Left hindlimb (tissue), 1 donor: ENCODE measurements around the gene LGALS1.

ENCODE experiments used
- DNase-seq: peaks from one replicate; pipeline ENCODE4 v3.0.0-alpha.2; 2018

Gene LGALS1

DNA sequence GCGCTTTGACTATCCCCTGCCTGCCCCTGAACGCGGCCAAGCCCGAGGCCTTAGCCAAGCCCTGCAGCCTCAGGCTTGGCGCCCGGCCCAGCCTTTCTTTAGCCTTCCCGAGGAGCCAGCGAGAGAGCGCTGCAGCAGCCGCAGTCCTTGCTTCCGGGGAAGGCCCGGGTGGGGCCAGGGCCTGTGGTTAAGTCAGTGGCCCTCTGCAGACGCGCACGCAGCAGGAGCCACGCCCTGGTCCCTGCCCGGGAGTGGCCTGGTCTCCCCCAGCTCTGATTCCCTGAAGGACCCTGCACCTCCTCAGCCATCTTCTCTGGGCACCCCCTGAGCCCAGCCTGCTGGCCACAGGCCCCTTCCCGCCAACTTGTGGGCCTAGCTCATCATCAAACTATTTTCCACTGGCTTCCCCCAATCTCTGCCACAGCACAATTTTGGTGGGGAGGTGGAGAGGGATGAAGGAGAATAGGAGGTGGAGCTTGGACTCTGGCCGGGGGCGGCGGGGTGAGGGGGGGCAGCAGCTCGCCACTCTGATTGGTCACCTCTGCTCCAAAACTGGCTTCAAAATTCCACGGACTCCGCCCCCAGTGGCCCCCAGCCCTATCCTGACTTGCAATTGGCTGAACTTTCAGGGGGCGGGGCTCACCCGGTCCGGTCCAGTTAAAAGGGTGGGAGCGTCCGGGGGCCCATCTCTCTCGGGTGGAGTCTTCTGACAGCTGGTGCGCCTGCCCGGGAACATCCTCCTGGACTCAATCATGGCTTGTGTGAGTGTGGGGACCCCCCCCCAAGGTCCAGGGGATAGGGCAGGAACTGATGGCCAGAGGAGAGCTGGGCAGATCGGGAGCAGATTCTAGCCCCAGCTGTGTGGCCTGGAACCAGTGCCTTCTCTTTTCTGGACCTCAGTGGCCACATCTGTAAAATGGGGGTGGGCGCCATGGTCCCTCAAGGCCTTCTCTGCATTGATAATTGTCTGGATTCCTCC lies at the start of gene LGALS1:
TSS of gene LGALS1 (plus strand) at position 686 of the 979 bp plus-strand sequence. CDS start at position 753, 67 bp downstream.
- peak; percentile 99 for DNase-seq

DNA sequence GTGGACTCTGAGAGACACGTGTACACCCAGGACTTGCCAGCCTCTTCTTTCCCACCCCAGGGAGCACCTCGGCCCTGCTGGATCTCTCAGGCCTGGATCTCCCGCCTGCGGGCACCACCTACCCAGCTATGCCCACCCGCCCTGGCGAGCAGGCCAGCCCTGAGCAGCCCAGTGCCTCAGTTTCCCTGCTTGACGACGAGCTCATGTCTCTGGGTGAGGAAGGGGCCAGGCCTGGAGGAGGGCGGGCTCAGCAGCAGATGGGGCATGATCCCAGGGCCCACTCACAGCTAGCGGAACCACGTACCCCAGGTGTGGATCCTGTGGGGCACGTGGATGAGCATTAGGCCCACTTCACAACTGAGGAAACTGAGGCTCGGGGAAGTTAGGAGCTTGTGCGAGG lies 49.7 kb upstream of the LGALS1 start:
- no peak for DNase-seq

DNA sequence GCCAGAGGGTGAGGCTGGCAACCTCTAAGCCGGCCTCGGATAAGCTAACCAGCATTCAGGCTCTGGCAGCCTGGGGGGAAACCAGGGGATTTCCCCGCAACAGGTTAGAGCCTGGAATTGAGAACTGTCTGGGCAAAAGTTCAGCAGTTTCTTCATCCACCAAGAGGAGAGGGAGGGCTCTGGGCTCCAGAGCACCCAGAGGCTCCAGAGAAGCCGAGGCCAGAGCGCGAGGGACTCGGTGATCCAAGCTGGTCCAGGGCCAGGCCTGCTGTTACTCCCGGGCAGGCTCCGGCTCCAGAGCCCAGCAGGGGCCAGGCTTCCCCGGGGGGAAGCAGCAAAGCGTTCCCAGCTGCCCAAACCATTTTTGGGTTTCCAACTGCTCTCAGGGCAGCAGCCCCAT lies 49.3 kb upstream of the LGALS1 start:
- DNase-seq = peak; percentile 43

DNA sequence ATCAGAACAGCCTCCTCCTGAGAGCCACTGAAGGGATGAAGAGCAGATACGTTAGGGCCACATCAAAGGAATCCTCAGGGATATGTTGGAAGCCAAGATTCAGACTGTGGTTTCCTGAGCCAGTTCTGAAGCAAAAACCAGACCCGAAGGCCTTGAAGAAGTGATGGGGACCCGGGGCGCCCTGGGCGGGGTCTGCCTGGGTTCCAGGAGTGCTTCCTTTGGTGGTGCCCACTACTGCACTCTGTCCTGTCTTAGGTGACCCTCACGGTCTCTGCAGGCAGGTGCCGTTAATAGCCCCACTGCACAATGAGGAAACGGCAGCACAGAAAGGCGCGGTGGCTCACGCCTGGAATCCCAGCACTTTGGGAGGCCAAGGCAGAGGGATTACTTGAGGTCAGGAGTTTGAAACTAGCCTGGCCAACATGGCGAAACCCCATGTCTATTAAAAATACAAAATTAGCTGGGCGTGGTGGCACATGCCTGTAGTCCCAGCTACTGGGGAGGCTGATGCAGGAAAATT lies 48.8 kb upstream of the LGALS1 start:
- no peak for DNase-seq

DNA sequence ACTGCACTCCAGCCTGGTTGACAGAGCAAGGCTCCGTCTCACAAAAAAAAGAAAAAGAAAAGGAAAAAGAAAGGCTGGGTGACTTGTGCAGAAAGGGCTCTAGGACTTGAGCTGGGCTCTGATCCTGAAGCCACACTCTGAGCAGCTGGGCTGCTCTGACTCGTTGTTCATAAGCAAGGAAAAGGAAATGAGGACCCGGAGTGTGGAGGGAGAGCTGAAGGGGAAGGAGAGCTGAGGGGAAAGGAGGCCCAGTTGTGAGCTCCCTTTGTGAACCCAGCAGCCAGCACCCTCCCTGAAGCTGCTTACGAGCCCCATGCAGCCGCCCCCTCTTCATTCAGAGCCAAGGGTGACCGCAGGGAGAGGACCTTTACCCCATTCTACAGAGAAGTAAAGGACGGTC lies 48.3 kb upstream of the LGALS1 start:
- no peak for DNase-seq

DNA sequence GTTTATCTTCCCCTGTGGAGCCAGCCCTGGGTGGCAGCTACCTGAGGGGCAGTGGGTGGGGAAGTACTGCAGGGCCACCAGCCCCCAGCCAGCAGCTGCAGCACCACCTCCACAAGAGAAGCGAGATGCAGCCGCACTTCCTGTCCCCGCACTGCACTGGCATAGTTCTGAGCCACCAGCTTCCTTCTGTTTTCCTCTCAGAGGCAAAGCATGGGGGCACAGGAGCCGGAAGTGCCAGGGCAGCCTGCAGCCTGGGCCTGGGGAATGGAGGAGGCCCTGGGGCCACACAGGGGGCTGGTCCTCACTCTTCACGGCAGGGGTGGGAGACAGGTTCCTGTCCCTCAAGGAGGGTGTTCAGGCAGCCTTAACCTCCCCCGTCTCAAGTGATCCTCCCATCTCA lies 47.9 kb upstream of the LGALS1 start:
- DNase-seq = no peak

DNA sequence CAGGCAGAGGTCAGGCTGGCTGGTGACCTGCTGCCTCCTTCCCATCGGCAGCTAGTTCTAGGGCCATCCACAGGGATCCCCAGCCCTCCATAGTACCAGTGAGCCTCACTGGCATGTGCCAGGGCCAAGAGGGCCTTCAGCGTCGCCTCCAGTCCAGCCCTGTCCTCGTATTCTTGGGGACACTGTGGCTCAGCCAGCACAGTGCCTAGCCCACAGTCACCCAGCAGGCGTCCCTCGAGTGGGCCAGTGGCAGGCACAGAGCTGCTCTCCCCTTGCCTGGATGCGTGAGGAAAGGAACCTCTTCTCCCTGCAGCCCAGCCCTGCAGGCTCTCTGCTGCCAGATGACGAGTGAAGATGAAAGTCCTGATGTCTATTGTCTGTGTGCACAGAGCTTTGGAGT lies 46.6 kb upstream of the LGALS1 start:
- DNase-seq = no peak

DNA sequence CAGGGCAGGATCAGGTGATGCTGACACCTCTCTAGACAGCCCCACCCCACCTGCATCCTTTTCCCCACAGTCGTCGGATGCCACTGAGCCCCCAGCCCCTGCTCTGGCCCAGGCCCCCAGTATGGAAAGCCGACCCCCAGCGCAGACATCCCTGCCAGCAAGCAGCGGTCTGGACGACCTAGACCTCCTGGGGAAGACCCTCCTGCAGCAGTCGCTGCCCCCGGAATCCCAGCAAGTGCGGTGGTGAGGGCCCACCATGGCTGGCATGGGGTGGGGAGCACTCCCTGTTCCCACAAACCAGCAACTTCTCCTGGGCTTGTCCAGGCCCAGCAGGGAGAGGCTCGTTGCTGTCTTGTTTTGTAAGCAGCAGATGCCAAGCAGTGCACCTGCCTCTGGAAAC lies 45.5 kb upstream of the LGALS1 start:
- DNase-seq = no peak

DNA sequence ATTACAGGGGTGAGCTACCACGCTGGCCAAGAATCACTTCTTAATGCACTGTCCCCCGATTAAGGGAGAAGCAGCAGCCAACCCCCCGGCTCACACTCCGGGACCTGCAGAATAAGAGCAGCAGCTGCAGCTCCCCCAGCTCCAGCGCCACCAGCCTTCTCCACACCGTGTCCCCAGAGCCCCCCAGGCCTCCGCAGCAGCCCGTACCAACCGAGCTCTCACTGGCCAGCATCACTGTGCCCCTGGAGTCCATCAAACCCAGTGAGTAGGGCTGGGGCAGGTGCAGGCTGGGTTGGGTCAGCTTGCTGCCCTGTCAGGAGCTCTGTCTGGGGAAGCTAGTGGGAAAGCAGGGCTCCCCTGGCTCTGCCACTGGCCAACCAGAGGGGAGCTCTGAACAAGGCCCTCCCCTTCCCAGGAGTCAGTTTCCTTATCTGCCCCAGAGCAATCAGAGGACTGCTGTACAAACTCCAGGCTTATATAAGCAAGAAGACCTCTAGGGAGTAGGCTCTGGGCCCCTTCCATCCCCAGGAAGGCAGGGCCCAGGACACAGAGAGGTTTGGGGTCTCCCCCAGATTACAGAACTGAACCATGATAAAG lies 44.5 kb upstream of the LGALS1 start:
- DNase-seq = no peak

DNA sequence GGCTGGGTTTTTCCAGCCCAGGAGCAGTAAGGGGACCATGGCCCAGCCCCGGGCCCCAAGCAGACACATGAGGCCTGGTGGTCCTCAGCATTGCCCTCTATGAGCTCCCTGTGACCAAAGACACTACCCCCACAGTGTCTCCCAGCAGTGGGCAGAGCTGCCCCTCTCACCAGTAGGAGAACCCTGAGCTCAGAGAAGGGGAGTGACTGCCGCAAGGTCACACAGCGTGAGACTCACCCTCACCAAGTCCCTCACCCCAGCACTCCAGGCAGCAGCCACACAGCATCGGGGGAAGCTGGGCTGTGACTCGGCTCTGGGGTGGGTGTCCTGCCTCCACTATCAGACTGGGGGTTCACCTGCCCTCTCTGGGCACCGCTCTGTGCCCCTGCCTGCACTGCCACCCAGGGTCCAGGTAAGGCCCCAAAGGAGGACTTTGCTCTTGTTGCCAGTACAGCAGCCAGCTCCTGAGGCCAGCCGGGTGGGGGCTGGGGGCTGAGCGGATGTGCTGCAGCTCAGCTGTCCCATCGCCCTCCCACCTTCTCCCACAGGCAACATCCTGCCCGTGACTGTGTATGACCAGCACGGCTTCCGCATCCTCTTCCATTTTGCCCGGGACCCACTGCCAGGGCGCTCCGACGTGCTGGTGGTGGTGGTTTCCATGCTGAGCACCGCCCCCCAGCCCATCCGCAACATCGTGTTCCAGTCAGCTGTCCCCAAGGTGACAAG lies 43.8 kb upstream of the LGALS1 start:
- peak; percentile 48 for DNase-seq

DNA sequence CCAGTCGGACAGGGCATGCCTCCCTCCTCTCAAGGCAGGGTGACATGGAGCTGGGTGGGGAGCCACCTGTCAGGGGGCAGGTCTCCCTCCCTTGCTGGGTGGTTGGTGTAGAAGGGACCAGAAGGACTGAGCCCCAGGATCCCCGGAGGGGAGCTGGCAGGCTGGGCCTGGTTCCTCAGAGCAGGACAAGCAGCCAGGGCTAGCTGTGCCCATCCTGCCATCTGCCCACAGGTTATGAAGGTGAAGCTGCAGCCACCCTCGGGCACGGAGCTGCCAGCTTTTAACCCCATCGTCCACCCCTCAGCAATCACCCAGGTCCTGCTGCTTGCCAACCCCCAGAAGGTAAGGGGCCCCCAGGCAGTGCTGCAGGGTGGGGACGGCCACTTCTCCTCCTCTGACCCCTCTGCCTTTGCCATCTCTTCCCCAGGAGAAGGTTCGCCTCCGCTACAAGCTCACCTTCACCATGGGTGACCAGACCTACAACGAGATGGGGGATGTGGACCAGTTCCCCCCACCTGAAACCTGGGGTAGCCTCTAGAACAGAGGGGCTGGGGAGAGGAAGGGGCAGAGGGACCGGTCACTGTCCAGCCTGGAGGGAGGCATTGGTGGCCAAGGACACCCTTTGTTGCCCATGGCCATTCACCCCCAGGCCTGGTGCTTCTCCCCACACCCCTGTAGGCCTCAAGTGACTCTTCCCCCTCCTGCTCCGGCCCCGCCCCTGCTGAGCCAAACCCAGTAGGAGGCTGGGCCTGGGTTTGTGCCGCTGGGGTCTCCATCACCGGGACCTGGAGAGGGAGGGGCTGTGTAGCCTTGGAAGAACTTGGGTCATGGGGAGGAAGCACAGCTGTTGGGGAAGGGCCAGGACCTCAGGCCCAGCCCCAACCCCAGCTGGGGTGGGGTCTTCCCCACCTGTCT lies 43.0 kb upstream of the LGALS1 start:
- DNase-seq = peak; percentile 42

DNA sequence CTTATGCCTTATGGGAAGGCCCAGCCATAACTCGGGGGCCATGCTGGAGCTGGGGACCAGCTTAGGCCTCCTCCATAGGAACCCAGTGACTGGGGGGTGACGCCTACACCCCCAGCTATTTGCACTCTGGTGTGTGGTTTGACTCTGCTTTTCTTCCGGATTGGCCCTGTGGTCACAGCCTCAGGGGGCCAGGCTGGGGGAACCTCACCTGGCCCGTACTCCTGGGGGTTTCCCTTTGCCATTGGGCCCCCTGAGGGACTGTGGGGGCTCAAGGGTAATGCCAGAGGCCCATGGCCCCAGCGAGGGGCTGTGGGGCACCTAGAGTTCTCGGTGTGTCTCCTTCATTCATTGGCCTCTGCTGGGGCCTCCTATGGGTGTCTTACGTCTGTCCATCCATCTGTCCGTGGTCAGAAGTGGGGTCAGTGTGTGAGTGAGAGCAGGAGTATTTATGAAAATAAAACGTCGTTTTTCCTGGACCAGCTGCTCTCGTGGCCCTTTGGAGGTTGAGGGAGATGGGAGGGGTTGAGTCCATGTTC lies 42.3 kb upstream of the LGALS1 start:
- DNase-seq = no peak

DNA sequence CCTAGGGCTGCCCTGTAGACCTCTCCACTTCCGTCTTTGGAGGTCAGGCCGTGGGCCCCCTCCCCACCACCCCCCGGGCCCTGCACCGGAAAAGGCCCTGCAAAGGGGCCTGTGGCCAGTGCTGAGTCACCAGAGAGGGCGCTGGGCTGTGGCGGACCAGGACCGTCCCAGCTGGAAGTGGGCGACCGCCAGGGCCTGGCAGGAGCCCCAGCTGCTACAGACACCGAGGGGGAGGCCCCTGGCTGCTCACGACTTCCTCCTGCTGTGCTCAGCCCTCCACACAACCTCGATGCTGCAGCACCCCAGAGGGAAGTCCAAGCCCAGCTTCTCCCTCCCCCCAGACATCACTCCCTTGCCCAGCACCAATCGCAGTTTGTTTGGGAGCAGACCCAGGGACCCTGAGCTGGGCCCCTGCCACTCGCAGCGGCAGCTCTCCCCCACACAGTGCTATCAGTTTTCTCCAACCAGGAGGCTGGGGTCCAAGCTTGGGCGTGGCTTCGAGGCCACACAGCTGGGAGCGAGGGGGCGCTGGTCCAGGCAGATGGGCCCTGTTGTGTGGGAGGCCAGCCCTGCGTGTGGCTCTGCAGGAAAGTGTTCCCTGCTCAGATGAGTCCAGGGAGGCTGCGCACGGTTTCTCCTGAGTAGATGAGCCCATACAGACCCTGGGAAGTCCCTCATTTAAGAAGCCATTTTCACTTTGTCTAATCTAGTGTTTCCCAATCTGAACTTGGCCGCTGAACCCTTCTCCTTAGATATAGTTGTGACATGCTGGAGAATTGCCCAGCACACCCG lies 41.6 kb upstream of the LGALS1 start:
- peak; percentile 96 for DNase-seq

DNA sequence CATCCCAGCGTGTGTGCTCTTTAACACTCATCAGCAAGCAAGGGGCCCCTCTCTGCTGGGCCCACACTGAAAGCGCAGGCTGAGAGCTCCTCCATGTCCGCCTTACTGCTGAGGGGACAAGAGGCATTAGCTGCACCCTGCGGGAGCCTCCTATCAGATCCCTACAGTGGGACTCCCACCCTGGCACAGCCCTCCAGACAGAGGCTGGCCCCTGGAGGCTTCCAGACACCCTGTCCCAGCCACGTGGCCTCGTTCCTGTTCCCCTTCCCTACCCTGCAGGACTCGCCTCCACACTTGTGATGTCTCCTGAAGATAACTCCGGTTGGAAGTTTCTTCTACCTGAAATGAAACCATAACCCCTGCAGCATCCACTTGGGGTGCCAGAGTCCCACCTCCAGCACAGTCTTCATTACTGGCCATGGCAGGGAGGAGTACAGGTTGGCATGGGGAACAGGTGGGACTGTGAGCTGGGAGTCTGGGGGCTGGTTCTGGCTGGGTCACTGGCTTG lies 41.0 kb upstream of the LGALS1 start:
- DNase-seq = no peak

DNA sequence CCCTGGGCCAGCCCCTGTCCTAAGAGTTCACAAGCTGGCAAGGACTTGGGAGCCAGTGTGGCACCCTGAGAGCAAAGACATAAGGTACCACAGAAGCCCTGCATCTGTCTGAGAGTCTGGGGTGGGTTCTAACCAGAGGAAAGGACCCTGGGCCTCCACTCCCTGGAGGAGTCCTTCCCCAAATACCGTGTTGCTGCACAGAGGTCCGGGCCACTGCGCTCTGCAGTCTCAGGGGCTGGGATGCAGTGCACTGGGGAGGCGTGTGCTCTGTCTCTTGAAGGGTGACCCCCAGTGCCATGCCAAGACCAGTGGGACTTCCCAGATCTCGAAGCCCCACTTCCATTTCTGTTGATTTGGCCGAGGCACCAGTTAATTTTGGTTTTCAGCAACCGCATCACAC lies 40.3 kb upstream of the LGALS1 start:
- no peak for DNase-seq

DNA sequence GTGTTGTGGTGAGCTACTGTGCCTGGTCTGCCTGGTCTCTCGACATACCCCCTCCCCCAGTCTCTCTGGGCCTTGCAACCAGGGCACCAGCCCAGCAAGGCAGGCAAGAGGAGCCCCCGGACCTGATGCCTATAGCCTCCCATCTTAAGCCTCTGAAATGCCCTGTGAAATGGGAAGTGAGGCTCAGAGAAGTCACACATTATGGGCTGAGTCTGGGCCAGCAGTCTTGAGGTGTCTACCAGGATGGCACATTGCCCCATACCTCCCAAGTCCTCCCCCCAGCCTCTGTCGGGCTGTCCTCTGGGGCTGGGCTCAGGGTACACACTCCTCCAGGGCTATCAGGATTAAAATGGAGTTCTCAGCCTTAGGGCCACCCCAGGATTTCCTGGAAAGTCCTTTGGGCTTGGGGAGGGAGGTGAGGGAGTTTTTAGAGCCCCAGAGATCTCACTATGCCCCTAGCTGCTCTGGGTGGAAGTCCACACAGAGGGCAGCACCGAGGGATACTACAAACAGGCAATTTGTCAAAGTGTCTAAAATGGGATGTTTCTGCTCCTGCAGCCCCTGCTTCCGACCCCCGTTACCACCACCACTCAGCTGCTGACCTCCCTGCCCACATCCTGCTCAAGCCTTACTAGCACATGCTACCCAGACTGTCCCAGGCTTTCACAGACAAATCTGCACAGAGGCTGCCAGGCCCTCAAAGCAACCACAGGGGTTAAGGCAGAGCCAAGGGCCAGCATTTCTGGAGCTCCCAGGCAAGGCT lies 39.1 kb upstream of the LGALS1 start:
- peak; percentile 69 for DNase-seq

DNA sequence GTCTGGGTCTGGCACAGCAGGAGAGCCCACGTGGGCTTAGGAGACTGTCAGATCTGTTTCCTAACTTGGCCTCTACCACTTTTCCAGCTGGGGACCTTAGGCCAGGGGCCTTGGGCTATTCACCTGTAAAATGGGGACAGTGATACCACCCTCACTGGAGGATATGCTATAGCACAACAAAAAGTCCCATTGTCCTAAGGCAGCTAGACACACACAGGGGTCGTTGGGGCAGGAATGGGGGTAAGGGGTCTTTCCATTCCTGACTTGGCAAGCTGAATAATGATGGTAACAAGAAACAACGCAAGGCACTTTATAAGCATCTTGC lies 38.5 kb upstream of the LGALS1 start:
- no peak for DNase-seq

DNA sequence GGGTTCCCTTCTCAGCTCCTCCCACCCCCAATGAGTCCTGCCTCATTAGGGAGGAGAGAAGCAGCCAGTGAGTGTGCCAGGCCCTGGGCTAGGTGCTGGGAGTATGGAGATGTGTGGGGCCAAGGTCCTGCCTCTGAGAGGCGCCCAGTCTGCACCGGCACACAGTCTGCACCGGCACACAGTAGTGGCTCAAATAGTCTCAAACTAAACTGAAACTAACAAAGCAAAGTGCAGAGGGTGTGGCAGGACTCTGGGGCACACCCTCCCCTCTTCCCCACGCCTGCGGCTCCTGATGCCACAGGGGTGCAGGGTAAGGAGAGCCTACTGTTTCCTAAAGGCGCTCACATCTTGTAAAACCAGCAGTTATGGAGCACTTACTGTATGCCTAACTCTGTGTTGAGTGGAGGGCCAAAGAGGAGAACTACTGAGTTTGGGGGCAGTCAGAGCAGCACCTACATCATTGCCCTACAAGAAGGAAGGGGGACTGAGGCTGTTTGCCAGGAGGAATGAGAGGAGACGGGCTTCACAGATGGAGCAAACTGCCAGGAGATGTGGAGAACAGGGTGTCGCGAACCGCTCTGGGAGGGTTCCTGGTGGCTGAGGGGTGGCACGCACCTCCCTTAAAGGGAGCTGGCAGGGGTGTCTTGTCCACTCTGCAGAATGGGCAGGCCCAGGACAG lies 36.9 kb upstream of the LGALS1 start:
- no peak for DNase-seq

DNA sequence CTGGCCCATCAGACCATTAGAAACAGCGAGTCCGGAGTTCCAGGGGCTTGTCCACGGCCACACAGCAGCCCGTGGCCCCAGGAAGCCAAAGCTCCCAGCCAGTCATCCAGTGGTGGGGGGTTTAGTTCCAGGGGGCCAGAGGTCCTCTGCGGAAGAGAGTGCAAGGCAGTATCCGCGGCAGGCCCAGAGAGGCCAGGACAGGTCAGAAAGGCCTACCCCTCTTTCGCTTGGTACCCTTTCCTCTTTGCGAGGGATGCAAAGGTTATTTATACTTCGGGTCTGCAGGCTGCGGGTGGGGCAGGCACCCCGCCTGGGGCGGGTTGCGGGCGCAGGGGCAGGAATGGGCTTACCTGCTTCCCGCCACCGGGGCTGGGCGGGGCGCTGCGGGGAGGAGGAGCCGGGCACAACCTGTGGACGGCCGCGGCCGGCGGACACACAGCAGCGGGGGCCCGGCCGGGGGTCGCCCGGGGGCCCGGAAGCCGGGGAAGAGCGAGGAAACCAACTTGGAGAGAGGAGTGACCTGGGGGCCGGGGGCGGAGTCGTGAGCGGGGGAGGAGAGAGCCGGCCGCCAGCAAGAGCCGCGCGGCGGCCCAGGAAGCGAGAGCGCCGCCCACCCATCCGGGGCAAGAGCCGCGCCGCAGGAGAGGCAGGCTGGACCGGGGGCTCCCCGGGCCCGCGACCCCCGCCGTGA lies 36.2 kb upstream of the LGALS1 start, which contains the start of gene SH3BP1:
TSS of gene SH3BP1 (plus strand) at position 600 of the 691 bp plus-strand sequence. CDS start 119 bp downstream, outside the sequence.
- DNase-seq = peak; percentile 77
